Spleen (tissue), 3 donors: ENCODE results near the gene RPL29.

Experiments
- POLR2A ChIP-seq, 3 donors: fragments of 450-650 bp; IDR thresholded peaks; one replicate each; pipeline ENCODE4 v1.5.1; 2017; ENCODE audit warnings: antibody characterized with exemption in 3 of 3, mild to moderate bottlenecking in 1 of 3
- POLR2AphosphoS5 ChIP-seq, 3 donors: sonication (generic); formaldehyde crosslinking; IDR thresholded peaks; one replicate each; pipeline ENCODE4 v1.5.1; 2017; ENCODE audit warnings: antibody characterized with exemption in 3 of 3

DNA sequence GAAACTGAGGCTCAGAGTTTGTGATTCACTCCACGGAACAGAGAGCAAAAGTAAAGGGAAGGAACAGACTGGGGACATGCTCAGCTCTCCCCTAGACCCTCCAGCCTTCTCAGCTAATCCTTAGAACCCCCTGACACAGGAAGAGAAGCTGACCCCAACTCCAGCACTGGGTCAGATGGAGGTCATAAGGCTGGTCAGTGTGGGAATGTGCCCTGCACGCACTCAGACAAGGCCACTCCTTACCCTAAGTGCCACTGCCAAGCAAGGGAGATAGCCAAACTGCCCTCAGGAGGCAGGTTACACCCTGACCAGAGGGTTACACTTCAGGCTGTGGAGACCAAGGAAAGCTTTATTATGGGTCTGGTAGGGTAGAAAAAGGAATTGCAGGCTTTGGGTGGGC lies 1.2 kb downstream of the RPL29 start:
- no peak for TF ChIP-seq POLR2A (IDR thresholded peaks at IDR 0.05)
- no peak for TF ChIP-seq POLR2AphosphoS5 (IDR thresholded peaks at IDR 0.05)
